HFFc6 (cell line): Measurements from ENCODE around the gene ELMOD3. TPM values are rescaled to one million over a fixed set of nuclear protein-coding genes. Genes with fewer than 3 reads are reported as not detected.

Experiments
- DNase-seq: peaks from one replicate; pipeline ENCODE4 v3.0.0-alpha.2; 2018
- H3K27ac Mint-ChIP-seq: 2 replicates; pipeline ENCODE4 v1.8.0; 2020; ENCODE audit warnings: mild to moderate bottlenecking, mixed read lengths
- H3K27me3 Mint-ChIP-seq: 2 replicates; pipeline ENCODE4 v1.8.0; 2021; ENCODE audit warnings: mild to moderate bottlenecking, moderate library complexity, mixed read lengths; ENCODE audit not compliant: insufficient read depth
- H3K36me3 Mint-ChIP-seq: 2 replicates; pipeline ENCODE4 v1.8.0; 2021; ENCODE audit warnings: low read depth, mixed read lengths
- H3K4me1 Mint-ChIP-seq: 2 replicates; pipeline ENCODE4 v1.8.0; 2020; ENCODE audit warnings: low read depth, mixed read lengths
- H3K4me3 Mint-ChIP-seq: 2 replicates; pipeline ENCODE4 v1.8.0; 2020; ENCODE audit warnings: mild to moderate bottlenecking, moderate library complexity, mixed read lengths
- H3K9me3 Mint-ChIP-seq: 2 replicates; pipeline ENCODE4 v1.8.0; 2020; ENCODE audit warnings: mild to moderate bottlenecking, mixed read lengths
- CTCF ChIP-seq: fragments of 200-600 bp; sonication (generic); IDR thresholded peaks from 2 replicates; pipeline ENCODE4 v1.5.0; 2021; ENCODE audit warnings: antibody characterized with exemption, mild to moderate bottlenecking
- total RNA-seq, 6 experiments: library from RNA; stranded (reverse); fragmentation: NEBNext Ultra II Directional; extraction: Animal tissue kit (Norgen Biotek cat#: 25700); gene quantifications; 2 replicates in 1 of 6; 3 replicates in 5 of 6; pipeline ENCODE4 v1.2.3, GENCODE V29; 2021

ELMOD3 gene
- total RNA-seq, 6 experiments from 2014 or later, result 7.0 to 10.9 (median 9.3) TPM

- DNase-seq, result peak; percentile 88
- TF ChIP-seq CTCF, result no peak
- H3K27me3 Mint-ChIP-seq, result peaks cover 2% of the 10 kb centered on the region
- H3K4me3 Mint-ChIP-seq, result no peak overlapping the region
- peaks cover 15% of the 10 kb centered on the region for H3K4me1 Mint-ChIP-seq
- H3K36me3 Mint-ChIP-seq, result no peaks in the 10 kb centered on the region
- H3K27ac Mint-ChIP-seq, result peak overlapping the region; percentile 60
- no peaks in the 10 kb centered on the region for H3K9me3 Mint-ChIP-seq
Observed at GRCh38 chr2:85433511-85434089, 79.0 kb downstream of the ELMOD3 start.

GRCh38 chr2:85434696-85435095 is 80.1 kb downstream of the ELMOD3 start:
- no peak for DNase-seq
- Mint-ChIP-seq H3K9me3 (no peaks in the 10 kb centered on the region), H3K4me3 (no peak overlapping the region), H3K4me1 (peaks cover 15% of the 10 kb centered on the region), H3K27ac (no peak overlapping the region), H3K27me3 (peaks cover 2% of the 10 kb centered on the region), H3K36me3 (no peaks in the 10 kb centered on the region)
- no peak for TF ChIP-seq CTCF

- no peaks in the 10 kb centered on the region for H3K9me3 Mint-ChIP-seq
- H3K4me1 Mint-ChIP-seq, result peaks cover 15% of the 10 kb centered on the region
- no peaks in the 10 kb centered on the region for H3K36me3 Mint-ChIP-seq
- H3K27me3 Mint-ChIP-seq, result peaks cover 2% of the 10 kb centered on the region
- H3K27ac Mint-ChIP-seq, result no peak overlapping the region
- DNase-seq, result no peak
- TF ChIP-seq CTCF, result no peak
- no peak overlapping the region for H3K4me3 Mint-ChIP-seq
Observed at GRCh38 chr2:85435220-85435958, 80.8 kb downstream of the ELMOD3 start.

- peaks cover 2% of the 10 kb centered on the region for H3K27me3 Mint-ChIP-seq
Observed at GRCh38 chr2:85435981-85436835, 81.6 kb downstream of the ELMOD3 start.

More at GRCh38 chr2:85435981-85436835, 81.6 kb downstream of the ELMOD3 start:
- Mint-ChIP-seq H3K4me1 (peaks cover 15% of the 10 kb centered on the region), H3K4me3 (no peak overlapping the region), H3K9me3 (no peaks in the 10 kb centered on the region), H3K27ac (no peak overlapping the region), H3K36me3 (no peaks in the 10 kb centered on the region)
- 0 out of 2 replicates have a peak, but pooled peaks have one; percentile 17 for TF ChIP-seq CTCF
- no peak for DNase-seq
